GM12801 (cell line): ENCODE measurements around the gene SLC28A3.

Experiments
- CTCF ChIP-seq: IDR thresholded peaks from one replicate; pipeline ENCODE4 v1.5.1; 2011; ENCODE audit warnings: control low read depth; ENCODE audit not compliant: insufficient read length; ENCODE audit errors: extremely low read depth

SLC28A3 gene

GRCh38 chr9:84235511-84235910 is 105.0 kb downstream of the SLC28A3 start:
- TF ChIP-seq CTCF: no peak

GRCh38 chr9:84230355-84231145 is 110.0 kb downstream of the SLC28A3 start:
- TF ChIP-seq CTCF: no peak

- no peak for TF ChIP-seq CTCF
Observed at GRCh38 chr9:84229191-84229590, 111.4 kb downstream of the SLC28A3 start.

GRCh38 chr9:84228130-84228720 is 112.3 kb downstream of the SLC28A3 start:
- TF ChIP-seq CTCF: no peak

- TF ChIP-seq CTCF: no peak
Observed at GRCh38 chr9:84226126-84226525, 114.4 kb downstream of the SLC28A3 start.
